ENCODE results near the gene NUDC.

DNA sequence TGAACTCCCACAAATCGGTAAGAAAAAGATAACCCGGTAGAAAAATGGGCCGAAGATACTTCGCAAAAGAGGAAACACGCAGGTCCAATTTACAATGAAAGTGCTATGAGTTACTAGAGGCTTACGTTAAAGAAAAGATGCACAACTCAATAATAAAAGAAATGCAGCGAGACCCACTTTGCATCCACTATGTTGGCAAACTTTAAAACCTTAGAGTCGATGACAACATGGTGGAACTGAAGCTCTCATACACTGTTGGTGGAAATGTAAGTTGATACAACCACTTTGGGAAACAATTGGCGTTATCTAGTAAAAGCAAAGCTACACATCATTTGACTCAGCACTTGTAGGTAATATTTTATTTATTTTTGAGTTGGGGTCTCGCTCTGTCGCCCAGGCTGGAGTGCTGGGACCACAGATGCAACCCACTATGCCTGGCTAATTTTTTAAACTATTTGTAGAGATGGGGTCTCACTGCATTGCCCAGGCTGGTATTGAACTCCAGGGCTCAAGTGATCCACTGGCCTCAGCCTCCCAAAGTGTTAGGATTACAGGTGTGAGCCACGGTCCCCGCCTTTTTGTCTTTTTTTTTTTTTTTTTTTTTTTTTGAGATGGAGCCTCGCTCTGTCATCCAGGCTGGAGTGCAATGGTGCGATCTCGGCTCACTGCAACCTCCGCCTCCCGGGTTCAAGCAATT lies 20.6 kb upstream of the NUDC start:
- TF ChIP-seq ZNF430 (CRISPR knock-in tag; IDR thresholded peaks at IDR 0.05) (no peak), POLR2A (IDR thresholded peaks at IDR 0.05; ENCODE audit: insufficient read depth in 1 of 2, low read depth in 2 of 2, low read length in 2 of 2) (no peak), ZNF773 (CRISPR knock-in tag; IDR thresholded peaks at IDR 0.05; ENCODE audit: borderline replicate concordance) (no peak), MTF2 (CRISPR knock-in tag; IDR thresholded peaks at IDR 0.05; ENCODE audit: borderline replicate concordance) (no peak)
- TF ChIP-seq, protein P1, sequence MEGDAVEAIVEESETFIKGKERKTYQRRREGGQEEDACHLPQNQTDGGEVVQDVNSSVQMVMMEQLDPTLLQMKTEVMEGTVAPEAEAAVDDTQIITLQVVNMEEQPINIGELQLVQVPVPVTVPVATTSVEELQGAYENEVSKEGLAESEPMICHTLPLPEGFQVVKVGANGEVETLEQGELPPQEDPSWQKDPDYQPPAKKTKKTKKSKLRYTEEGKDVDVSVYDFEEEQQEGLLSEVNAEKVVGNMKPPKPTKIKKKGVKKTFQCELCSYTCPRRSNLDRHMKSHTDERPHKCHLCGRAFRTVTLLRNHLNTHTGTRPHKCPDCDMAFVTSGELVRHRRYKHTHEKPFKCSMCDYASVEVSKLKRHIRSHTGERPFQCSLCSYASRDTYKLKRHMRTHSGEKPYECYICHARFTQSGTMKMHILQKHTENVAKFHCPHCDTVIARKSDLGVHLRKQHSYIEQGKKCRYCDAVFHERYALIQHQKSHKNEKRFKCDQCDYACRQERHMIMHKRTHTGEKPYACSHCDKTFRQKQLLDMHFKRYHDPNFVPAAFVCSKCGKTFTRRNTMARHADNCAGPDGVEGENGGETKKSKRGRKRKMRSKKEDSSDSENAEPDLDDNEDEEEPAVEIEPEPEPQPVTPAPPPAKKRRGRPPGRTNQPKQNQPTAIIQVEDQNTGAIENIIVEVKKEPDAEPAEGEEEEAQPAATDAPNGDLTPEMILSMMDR (CRISPR knock-in tag; IDR thresholded peaks at IDR 0.05), result no peak
- TF ChIP-seq, protein P2, sequence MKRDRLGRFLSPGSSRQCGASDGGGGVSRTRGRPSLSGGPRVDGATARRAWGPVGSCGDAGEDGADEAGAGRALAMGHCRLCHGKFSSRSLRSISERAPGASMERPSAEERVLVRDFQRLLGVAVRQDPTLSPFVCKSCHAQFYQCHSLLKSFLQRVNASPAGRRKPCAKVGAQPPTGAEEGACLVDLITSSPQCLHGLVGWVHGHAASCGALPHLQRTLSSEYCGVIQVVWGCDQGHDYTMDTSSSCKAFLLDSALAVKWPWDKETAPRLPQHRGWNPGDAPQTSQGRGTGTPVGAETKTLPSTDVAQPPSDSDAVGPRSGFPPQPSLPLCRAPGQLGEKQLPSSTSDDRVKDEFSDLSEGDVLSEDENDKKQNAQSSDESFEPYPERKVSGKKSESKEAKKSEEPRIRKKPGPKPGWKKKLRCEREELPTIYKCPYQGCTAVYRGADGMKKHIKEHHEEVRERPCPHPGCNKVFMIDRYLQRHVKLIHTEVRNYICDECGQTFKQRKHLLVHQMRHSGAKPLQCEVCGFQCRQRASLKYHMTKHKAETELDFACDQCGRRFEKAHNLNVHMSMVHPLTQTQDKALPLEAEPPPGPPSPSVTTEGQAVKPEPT (CRISPR knock-in tag; IDR thresholded peaks at IDR 0.05; ENCODE audit: low read depth), result no peak

Data from HepG2 (cell line).